ENCODE measurements around the gene COL4A2.
A peak's percentile ranks its signal among the peaks of the same experiment; 100 is the strongest.
"Not testable (repeated sequence)": the region's sequence is repeated elsewhere in the genome, so short reads cannot be mapped to it uniquely, and the experiment has no call there.

The COL4A2 gene

GRCh38 chr13:110496281-110496680, 189.2 kb downstream of the COL4A2 start:
- no peak for DNase-seq (ENCODE audit: low spot score)

GRCh38 chr13:110497003-110497402, 189.9 kb downstream of the COL4A2 start:
- no peak for DNase-seq (ENCODE audit: low spot score)

GRCh38 chr13:110497896-110498295, 190.8 kb downstream of the COL4A2 start:
- not testable (repeated sequence) for DNase-seq (ENCODE audit: low spot score)

- no peak for DNase-seq (ENCODE audit: low spot score)
Observed at GRCh38 chr13:110498327-110498726, 191.2 kb downstream of the COL4A2 start.

- DNase-seq (ENCODE audit: low spot score), result no peak
Observed at GRCh38 chr13:110498765-110499164, 191.7 kb downstream of the COL4A2 start.

GRCh38 chr13:110499621-110500281, 192.7 kb downstream of the COL4A2 start:
- peak; percentile 70 for DNase-seq (ENCODE audit: low spot score)

GRCh38 chr13:110500341-110500740, 193.3 kb downstream of the COL4A2 start:
- no peak for DNase-seq (ENCODE audit: low spot score)

- DNase-seq (ENCODE audit: low spot score), result no peak
Observed at GRCh38 chr13:110501188-110501587, 194.1 kb downstream of the COL4A2 start.

GRCh38 chr13:110503037-110503901, 196.2 kb downstream of the COL4A2 start:
- DNase-seq (ENCODE audit: low spot score), result peak; percentile 85

GRCh38 chr13:110503979-110504499, 197.0 kb downstream of the COL4A2 start:
- DNase-seq (ENCODE audit: low spot score), result no peak

GRCh38 chr13:110505594-110505993, 198.5 kb downstream of the COL4A2 start:
- DNase-seq (ENCODE audit: low spot score), result no peak

- DNase-seq (ENCODE audit: low spot score), result no peak
Observed at GRCh38 chr13:110506396-110506795, 199.3 kb downstream of the COL4A2 start.

- peak; percentile 59 for DNase-seq (ENCODE audit: low spot score)
Observed at GRCh38 chr13:110506859-110507566, 199.9 kb downstream of the COL4A2 start.

GRCh38 chr13:110507678-110508381, 200.7 kb downstream of the COL4A2 start:
- no peak for DNase-seq (ENCODE audit: low spot score)

GRCh38 chr13:110509478-110509926, 202.4 kb downstream of the COL4A2 start:
- no peak for DNase-seq (ENCODE audit: low spot score)

GRCh38 chr13:110509971-110510786, 203.1 kb downstream of the COL4A2 start:
- DNase-seq (ENCODE audit: low spot score), result no peak

- no peak for DNase-seq (ENCODE audit: low spot score)
Observed at GRCh38 chr13:110511509-110512181, 204.6 kb downstream of the COL4A2 start.

- no peak for DNase-seq (ENCODE audit: low spot score)
Observed at GRCh38 chr13:110512198-110512740, 205.2 kb downstream of the COL4A2 start.

GRCh38 chr13:110516500-110516899, 209.4 kb downstream of the COL4A2 start:
- no peak for DNase-seq (ENCODE audit: low spot score)

Measured in hepatic stellate cell (primary cell).